SU-DHL-6 (cell line): Measurements from ENCODE around the gene ZNF18.

Source experiments
- CTCF ChIP-seq: fragments of 200-600 bp; sonication (generic); IDR thresholded peaks from one replicate; pipeline ENCODE4 v1.5.1; 2017; ENCODE audit warnings: antibody characterized with exemption, mild to moderate bottlenecking, low read length, moderate library complexity; ENCODE audit not compliant: insufficient read depth, poor library complexity, severe bottlenecking
- EZH2phosphoT487 ChIP-seq: fragments of 200-600 bp; sonication (generic), shearing (Covaris generic); conservative IDR thresholded peaks from 2 replicates; pipeline ENCODE4 v1.6.1; 2018; ENCODE audit warnings: mild to moderate bottlenecking, antibody characterized with exemption, low read length, moderate library complexity, mixed read lengths

- TF ChIP-seq CTCF, result peak; percentile 75
- TF ChIP-seq EZH2phosphoT487, result no peak
These were observed 61.4 kb downstream of the ZNF18 start for GRCh38 chr17:11935734-11936406.
